NCI-H2196 treated with DMSO at 0.1 percent for 48 hours (cell line): ENCODE data around the gene ANGEL1.

Experiments
- DNase-seq: peaks from one replicate; lab custom pipeline; 2025; ENCODE audit not compliant: unreplicated experiment; lab: John Stamatoyannopoulos, UW

ANGEL1 gene

DNA sequence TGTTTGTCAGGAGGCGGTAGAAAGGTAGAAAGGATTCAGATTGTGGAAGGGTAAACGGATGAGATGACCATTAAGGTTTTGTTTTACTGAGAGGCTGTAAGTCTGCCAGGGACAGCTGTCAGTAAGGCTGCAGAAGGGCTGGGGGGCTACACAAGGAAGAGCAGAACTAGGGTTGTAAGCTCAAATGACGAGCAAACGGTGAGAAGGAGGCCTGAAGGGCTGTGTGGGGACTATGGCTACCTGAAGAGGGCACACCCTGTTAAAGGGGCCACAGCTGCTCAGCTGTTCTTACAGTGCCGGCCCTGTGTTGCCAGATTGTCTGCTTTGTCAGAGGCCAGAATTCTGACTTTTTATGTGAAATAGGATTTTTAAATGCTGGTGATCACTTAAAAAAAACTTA is 32.3 kb downstream of the ANGEL1 start:
- DNase-seq = no peak

DNA sequence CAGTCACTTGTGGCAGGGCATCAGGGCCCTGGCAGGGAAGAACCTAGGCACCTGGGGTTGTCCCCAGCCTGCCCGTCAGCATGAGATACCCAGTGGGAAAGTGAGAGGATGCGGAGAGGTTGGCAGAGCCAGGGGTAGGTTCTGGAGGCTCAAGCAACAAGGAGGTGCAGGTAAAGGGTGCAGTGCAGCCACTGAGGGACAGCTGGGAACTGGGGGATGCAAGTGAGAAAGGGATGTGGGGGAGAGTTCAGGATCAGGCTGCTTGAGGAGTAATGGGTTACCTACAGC is 32.7 kb downstream of the ANGEL1 start:
- no peak for DNase-seq

DNA sequence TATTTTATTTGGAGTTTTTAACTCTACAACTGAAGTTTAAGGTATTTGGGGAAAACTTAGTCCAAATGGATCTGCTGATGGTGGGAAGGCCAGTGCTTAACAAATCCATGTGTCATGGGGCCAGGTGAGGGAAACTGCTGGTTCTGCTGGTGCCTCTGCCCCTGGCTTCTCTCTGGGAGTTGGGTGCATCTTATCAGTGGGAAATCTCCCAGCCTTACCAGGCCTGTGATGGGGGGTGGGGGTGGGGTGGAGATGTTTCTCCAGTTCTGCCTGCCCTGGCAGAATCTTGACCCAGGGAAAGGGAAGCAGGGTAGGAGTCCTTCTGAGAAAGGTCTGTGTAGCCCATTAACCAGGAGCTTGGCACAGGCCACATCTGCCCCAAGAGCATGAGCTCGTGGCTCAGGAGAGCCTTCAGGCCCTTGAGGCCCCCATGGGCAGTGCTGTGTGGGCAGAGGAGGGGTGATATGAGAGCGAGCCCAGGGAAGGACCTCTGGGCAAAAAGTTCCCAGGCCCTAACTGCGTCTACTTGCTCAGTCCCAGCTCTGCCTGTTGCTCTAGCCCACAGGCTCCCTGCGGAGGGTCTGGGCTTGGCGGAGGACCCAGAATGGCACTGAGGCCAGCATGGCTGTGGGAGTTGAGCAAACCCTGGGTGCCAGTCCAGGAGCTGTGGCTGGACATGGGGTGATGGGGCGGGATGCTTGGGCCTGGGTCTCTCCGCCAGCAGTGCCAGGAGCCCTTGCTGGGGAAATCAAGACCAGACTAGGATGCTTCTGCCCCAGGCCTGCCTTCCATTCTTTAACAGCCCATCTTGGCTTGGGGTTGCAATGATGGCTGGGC is 33.2 kb downstream of the ANGEL1 start:
- no peak for DNase-seq

DNA sequence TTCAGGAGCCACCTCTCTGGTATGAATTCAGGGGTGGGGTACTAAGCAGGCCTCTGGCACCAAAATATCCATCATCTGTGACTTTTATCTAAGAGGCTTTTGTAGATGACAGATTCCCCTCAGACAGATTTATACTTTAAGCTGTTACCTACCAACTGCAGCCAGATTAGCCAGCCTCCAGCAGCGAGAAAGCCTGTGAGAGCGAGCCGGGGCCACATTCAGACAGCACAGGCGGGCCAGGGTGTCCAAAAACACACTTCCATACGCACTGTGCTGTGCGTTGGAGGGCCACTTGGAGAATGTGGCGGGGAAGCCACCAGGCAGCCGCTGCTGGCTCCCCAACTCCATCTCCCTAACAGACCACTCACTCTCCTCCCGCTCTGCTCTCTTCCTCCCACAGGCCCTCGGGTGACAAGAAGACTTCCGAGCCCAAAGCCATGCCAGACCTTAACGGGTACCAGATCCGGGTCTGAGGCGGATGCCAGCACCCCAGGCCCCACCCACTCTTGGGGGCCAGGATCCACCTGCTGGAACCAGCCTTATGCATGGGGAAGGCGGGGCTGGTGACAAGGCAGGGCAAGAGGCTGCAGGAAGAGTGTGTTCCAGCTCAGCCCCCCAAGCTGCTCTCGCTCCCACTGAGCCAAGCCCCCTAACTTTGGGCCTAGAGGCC is 34.0 kb downstream of the ANGEL1 start:
- no peak for DNase-seq

DNA sequence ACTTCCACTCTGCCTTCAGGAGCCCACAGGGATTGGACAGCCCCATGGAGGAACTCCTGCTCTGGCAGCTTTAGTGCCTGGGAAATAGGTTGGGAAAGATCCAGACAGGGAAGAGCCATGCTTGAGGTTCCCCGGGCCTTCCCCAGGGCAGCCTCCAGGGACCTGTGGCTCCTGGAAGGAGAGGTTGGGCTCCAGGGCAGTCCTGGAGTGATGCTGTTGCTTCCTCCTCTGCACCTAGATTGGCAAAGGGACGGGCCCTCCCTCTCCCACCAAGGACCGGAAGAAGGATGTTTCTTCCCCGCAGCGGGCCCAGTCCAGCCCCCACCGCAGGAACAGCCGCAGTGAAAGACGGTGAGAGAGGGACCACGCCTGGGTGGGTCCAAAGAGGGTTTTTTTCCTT is 35.0 kb downstream of the ANGEL1 start:
- no peak for DNase-seq

DNA sequence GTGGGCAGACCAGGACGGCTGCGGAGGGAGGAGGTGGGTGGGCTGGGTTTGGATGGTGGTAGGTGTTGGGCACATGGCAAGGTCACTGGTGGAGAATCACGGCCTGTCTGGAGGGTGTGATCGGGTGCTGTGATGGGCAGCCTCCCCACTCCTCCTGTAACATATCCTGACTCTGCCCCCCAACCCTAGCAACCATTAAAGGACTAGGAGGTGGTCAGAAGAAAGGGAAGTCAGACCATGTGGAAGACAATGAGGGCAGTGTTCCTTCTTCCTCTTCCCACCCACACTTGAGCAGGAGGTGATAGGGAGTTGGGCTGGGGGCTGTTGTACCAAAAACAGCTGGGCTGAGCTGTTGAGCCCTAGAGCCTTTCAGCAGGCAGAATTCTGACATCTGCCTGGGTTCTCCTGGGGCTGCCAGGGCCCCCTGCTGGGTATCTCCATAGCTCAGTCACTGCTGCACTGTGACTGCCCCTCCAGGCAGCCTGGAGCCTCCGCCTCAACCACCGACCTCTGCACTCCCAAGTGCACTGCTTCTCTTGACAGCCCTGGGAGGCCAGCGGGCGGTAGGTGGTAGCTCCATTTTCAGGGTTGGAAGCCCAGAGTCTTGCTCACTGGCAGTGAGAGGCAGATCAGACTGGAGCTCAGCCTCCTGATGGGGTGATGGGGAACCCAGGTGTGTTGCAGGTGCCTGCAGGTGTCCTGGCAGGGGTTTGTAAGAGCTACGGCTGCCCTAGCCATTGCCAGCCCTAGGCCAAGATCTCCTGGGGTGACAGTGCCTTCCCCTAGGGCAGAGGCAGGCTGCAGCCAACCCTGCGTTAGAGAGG is 36.0 kb downstream of the ANGEL1 start:
- no peak for DNase-seq

DNA sequence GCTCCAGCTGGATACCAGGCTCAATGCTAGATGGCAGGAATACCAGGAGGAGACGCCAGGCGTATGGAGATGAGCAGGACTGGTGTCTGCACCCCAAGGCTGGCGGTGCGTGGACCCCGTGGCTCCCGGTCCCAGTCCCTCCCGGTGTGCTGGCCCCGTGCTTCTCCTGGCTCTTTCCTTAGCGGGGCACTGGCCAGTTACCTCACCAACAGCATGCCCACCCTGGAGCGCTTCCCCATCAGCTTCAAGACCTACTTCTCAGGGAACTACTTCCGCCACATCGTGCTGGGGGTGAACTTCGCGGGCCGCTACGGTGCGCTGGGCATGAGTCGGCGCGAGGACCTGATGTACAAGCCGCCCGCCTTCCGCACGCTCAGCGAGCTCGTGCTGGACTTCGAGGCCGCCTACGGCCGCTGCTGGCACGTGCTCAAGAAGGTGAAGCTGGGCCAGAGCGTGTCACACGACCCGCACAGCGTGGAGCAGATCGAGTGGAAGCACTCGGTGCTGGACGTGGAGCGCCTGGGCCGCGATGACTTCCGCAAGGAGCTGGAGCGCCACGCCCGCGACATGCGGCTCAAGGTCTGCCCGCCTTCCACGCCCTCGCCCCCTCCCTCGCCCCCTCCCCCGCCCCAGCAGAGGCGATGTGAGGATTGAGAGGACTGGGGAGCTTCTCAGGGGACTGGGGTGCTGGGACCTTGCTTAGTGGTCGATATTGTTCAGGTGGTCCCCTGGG is 36.8 kb downstream of the ANGEL1 start:
- DNase-seq = no peak

DNA sequence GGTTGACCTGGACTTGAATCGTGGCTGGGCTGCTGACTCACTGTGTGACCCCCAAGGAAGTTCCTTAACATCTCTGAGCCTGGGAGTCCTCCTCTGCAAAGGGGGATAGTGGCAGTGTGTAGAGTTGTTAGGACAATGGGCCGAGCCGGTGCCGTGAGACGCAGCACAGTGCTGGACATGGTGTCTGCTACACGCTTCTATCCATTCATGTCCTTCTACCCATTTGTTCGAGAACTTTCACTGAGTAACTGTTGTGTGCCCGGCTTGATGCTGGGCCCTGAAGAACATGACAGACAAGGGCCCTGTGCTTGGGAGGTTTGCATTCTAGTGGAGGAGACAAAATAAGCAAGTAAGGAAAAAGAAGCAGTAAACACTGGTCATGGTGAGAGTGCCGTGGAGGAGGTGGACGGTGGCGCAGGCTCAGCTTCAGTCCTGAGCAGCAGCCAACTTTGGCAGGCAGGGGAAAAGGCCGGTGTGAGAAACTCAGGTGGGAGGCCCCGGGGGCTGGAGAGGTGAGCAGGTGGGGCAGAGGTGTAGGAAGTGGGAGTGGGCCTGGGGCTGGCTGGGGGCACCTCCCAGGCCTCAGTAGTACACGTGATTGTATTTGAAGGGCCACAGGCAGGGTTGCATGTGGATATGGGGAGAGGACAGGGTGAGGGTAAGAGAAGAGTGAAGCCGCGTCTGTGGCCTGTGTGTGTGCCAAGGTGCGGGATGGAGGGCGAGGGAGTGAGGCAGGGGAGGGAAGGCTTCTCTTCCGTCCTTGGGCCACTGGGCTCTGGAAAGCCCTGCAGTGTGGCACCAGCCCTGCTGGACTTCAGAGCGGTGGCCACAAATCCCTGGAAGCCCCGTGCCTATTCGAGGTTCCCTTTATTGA is 37.6 kb downstream of the ANGEL1 start:
- DNase-seq = no peak

DNA sequence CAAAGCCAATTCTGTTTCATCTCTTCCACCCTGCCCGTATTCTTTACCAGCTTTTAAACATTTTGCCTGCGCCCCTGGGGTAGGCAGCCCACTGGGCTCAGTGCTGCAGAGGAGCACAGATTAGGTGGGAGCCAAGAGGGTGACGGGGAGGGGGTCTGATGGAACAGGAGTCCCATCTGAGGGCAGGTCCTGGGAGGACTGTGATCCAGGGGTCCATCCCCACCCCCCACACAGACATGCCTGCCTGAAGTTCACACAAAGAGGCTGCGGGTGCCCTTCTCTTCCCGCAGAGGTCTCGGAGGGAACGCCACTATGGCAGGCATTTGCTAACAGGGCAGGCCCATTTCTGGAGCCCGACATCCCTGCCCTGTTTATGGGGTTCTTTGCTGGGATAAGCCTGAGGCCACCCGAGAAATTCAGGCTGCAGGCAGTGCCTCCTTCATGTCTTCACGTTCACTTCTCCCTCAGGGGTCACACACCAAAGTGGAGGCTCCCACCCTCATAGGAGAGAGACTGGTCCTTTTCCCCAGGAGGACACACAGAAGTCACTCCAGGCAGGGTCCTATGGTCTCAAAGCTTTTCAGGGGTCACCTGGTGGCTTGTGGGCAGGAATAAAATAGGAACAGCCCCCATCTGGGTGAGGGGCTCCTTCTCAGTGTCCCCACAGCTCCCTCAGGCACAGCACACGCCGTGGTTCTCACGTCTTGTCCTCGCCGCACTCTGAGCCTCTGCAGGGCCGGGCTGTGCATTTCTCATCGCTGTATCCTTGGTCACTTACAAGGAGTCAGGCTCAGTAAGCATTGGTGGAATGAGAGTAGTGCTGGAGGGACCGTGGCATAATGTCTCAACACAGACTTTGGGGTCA is 38.5 kb downstream of the ANGEL1 start:
- DNase-seq = no peak

DNA sequence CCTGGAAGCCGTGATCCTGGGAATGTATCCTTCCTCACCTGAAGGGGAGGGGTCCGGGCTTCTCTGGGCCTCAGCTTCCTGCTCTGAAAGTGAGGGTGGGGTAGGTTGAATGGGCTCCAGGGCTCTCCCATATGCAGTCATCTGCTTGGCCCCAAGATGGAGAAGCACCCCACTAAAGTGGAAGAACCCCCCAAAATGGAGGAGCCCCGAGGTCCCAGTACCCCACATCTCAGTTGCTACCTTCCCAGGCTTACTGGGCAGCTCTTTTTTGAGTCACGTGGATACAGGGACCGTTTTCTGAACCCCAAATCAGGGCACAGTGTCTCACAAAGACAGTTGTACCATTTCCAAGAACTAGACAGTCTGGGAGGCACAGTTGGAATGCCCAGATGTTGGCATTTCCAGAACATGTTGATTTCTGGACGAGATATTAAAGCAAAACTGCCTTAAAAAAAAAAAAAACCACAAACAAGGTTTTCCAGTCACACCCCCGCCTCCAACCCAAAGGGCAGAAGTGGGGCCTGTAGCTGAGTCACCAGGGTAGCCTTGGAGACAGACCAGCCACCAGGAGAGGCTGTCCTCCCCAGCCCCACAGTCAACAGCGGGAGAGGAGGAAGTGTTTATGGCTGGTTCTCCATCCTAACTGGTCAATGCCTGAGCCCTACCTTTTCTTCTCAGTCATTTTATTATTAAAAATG is 39.3 kb downstream of the ANGEL1 start:
- no peak for DNase-seq

DNA sequence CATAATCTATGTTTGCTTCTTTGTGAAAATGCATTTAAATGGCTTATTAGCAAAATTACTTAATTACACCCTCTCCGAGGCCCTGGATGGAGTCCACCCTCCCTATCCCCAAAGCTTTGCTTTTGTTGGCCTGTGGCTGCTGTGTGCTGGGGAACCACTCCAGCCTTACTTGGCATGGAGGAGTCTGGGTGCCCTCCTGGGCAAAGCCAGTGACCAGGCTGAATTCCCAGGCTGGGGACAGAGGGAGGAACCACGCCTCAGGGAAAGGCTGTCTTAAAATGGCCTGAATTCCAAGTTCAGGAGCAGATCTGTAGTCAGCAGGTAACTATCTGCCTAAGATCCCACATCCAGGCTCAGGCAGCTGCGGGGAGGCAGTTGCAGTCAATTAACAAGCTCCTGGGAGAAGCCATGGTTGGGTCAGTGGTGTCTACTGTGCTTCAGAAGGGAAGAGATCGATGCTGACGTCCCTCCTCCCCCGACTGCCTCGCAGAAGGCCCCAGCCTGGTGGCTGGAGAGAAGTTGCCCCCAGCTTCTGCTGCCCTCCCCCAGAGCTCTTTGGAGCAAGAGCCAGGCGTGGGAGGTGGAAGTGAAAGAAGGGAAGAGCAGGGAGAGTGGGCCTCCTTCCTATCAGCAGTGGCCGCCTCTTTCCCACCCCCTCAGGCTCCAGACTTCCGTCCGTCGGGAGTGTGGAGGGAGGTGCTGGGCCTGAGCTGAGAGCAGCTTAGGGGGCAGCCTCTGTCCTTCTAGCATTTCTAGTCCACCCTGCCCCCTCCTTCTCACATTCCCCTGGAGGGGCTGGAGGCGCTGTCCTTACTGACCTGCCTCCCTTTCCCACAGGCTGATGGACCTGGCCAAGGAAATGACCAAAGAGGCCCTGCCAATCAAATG is 40.1 kb downstream of the ANGEL1 start:
- DNase-seq = no peak

DNA sequence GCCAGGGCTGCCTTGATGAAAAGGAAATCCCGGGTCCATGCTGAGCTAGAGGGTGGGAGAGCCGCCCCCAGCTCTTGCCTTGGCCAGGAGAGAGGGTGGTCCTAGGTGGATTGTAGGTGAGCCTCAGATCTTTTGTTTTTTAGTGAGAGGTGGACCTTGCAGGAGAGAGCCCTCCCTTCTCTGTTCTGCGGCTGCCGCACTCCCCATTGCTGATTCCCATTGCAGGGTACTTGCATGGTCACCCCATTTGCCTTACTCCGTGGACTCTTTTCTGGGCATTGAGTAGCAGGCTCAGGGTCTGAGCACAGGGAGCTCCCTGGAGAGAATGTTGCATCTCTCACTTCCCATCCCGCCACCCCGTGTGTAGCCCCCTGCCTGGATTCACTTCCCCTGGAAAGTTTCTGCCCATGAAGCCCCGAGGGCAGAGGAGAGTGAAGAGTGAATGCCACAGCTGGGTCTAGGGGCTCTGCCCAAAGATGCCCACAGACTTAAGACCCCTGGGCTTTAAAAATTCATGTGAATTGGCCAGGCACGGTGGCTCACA is 41.2 kb downstream of the ANGEL1 start:
- no peak for DNase-seq

DNA sequence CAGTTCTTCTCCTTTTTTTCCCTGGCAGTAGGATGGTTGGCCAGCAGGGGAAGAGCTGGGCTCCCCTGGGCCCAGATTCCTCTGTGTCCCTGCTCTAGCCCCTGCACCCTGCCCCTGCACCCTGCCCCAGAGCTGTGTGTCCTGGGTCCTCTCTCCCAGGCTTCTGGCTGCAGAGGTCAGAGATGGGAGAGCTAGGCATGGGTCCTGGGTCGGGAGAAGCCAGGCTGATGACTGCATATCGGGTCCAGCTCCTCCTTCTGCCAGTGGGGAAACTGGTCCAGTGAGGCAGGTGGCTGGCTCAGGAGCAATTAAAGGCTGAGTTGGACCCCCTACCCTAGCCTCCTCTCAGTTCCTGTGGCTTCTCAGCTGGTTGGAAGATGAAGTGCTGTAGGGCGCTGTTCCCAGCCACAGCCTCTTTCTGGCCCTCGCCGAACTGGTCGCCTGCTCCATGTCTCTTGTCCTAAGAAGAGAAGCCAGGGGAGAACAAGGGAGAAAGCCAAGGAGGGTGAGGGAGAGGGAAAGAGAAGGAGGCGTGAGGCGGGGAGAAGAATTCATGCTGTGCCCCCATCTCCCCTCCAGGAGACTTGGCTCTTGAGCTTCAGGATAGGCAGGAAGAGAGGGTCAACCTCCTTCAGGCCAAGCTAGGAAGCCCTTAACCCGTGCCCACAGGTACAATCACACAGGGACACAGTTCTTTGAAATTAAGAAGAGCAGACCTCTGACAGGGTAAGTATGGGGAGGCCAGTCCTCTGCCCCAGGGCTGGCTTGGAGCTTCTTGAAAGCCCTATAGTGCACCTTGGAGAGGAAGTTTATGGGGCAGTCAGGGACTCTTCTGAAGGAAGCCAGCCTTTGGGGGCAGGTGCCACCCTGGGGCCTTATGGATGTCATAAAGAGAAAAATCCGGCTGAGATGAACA is 41.9 kb downstream of the ANGEL1 start:
- DNase-seq = no peak

DNA sequence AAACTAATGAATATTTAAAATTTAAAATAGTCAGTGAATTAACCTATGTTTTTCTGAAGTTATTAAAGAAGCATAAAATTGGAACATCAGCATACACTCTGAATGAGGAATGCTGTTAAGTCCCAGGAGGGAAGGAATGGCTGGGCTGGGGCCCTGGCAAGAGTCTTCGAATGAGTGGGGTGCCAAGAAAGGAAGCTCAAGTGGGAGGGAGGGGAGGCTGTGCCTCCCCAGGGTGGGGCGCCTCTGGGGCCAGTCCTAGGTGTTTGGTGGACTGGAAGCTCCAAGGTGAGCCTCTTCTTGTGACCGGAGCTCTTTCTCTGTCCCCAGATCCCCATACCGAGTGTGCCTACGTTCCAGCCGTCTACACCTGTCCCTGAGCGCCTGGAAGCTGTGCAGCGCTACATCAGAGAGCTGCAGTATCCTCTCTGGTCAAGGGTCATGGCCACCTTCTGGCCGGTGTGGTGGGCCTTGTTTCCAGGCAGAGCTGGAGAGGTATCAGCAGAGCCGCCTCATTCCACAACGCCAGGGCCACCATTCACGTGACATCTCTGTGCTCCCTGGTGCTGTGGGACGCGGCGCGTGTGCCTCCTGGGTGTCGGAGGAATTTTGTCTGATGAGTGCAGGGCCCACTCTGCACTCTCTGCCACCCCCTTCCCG is 42.9 kb downstream of the ANGEL1 start:
- DNase-seq = no peak

DNA sequence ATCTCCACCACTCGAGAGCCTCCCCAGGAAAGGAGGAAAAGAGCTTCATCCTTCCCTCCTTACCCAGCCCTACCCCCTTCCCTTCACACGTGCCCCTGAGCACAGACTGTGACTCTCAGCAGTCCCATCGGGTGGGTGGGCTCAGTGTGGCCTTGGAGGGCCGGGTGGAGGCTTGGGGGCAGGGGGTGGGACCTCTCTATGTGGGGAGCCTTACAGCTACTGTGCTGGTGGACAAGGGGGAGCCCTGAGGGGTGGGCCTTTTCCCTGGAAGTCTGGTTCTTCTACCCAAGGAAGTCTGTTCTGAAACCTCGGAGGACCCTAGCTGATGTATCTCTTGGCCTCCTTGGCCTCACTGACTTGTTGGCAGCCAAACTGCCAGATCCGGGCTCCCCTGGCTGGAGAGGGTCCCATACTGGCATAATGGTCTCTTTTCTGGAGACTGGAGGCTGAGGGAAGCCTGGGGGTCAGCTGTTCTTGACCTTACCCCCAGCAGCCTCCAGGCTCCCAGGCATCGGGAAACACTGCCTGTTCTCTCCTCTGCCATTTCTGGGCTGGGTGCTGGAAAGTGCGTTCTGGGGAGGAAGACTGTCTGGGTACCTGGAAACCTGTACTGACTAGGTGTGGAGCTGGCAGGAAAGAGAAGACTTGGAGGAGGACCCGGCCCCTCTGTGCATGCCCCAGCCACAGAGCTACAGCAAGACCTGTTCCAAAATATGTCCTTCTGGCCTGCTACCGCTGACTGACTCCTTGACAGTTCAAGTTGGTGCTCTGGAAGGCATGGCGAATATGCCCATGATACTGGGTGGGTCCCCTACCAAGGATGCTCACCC is 43.8 kb downstream of the ANGEL1 start:
- no peak for DNase-seq
